Measurements from ENCODE around the gene ACP7.

Gene ACP7

DNA sequence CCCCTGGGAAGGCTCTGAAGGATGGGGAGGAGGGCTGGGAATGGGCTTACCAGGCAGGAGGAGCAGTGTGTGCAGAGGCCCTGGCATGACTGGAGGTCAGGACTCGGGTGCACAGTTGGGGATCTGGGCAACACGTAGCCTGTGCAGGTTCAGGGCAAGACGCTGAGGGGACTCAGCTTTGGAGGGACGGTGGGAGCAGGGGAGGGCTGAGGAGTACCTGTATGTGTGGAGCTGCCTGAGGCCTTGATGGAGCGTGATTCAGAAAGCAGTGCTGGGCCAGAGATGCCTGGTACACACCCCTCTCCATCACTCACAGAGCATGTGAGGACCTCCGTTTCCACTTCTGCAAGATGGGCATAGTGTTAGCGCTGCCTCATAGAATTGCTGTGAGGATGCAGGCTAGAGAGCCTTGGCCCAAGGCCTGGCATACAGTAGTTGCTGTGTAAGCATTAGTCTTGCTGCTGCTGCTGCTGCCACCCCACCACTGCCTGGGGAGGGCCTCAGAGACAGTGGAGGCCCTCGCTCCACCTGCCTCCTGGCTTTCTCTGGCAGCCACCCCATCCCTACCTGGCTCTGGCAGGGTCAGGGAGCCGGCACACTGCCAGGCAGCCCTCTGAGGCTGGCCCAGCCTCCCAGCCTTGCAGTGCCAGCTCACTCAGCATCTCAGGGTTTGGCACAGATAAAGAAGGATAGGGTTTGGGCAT is 43.8 kb downstream of the ACP7 start:
- TF ChIP-seq EZH2 (IDR thresholded peaks at IDR 0.05; ENCODE audit: borderline replicate concordance, low read length) = no peak
- TF ChIP-seq, protein P1, sequence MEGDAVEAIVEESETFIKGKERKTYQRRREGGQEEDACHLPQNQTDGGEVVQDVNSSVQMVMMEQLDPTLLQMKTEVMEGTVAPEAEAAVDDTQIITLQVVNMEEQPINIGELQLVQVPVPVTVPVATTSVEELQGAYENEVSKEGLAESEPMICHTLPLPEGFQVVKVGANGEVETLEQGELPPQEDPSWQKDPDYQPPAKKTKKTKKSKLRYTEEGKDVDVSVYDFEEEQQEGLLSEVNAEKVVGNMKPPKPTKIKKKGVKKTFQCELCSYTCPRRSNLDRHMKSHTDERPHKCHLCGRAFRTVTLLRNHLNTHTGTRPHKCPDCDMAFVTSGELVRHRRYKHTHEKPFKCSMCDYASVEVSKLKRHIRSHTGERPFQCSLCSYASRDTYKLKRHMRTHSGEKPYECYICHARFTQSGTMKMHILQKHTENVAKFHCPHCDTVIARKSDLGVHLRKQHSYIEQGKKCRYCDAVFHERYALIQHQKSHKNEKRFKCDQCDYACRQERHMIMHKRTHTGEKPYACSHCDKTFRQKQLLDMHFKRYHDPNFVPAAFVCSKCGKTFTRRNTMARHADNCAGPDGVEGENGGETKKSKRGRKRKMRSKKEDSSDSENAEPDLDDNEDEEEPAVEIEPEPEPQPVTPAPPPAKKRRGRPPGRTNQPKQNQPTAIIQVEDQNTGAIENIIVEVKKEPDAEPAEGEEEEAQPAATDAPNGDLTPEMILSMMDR (IDR thresholded peaks at IDR 0.05; ENCODE audit: low read length) = no peak
- H3K4me3 ChIP-seq (ENCODE audit: low read depth, low read length, poor library complexity, severe bottlenecking) = no peak overlapping the region
- peaks cover 3% of the 10 kb centered on the region; the same call in 1 of the 2 replicates for H4K20me1 ChIP-seq (ENCODE audit: insufficient read depth, low read length)
- H3K36me3 ChIP-seq (ENCODE audit: insufficient read depth, low read length) = no peaks in the 10 kb centered on the region
- no peak overlapping the region for H3K27ac ChIP-seq (ENCODE audit: low read depth, low read length, poor library complexity, severe bottlenecking)
- H2AFZ ChIP-seq (ENCODE audit: low read length) = no peak overlapping the region
- H3K9me3 ChIP-seq (ENCODE audit: low read length) = no peaks in the 10 kb centered on the region
- H3K79me2 ChIP-seq (ENCODE audit: insufficient read depth, low read length) = no peaks in the 10 kb centered on the region
- no peak overlapping the region for H3K4me2 ChIP-seq (ENCODE audit: low read length)
- H3K9ac ChIP-seq (ENCODE audit: low read length) = no peak overlapping the region
- peaks cover 16% of the 10 kb centered on the region for H3K4me1 ChIP-seq (ENCODE audit: insufficient read depth, low read length, severe bottlenecking)
- H3F3A ChIP-seq (ENCODE audit: insufficient read depth, low read length) = no peaks in the 10 kb centered on the region
- no peaks in the 10 kb centered on the region for H3K9me2 ChIP-seq (ENCODE audit: low read depth, low read length)
- no peaks in the 10 kb centered on the region for H3K27me3 ChIP-seq (ENCODE audit: insufficient read depth, low read length)

- Histone ChIP-seq H3K4me3 (ENCODE audit: low read depth, low read length, poor library complexity, severe bottlenecking) (no peak overlapping the region), H3K79me2 (ENCODE audit: insufficient read depth, low read length) (no peaks in the 10 kb centered on the region), H4K20me1 (ENCODE audit: insufficient read depth, low read length) (peaks cover 3% of the 10 kb centered on the region; the same call in 1 of the 2 replicates), H3K27me3 (ENCODE audit: insufficient read depth, low read length) (no peaks in the 10 kb centered on the region), H3K27ac (ENCODE audit: low read depth, low read length, poor library complexity, severe bottlenecking) (no peak overlapping the region), H3K9ac (ENCODE audit: low read length) (no peak overlapping the region), H3K9me3 (ENCODE audit: low read length) (no peaks in the 10 kb centered on the region), H3K9me2 (ENCODE audit: low read depth, low read length) (no peaks in the 10 kb centered on the region), H3K36me3 (ENCODE audit: insufficient read depth, low read length) (no peaks in the 10 kb centered on the region), H3K4me2 (ENCODE audit: low read length) (no peak overlapping the region), H2AFZ (ENCODE audit: low read length) (no peak overlapping the region), H3F3A (ENCODE audit: insufficient read depth, low read length) (no peaks in the 10 kb centered on the region), H3K4me1 (ENCODE audit: insufficient read depth, low read length, severe bottlenecking) (peaks cover 16% of the 10 kb centered on the region)
- TF ChIP-seq EZH2 (IDR thresholded peaks at IDR 0.05; ENCODE audit: borderline replicate concordance, low read length) = no peak
- TF ChIP-seq, protein P1 (IDR thresholded peaks at IDR 0.05; ENCODE audit: low read length) = no peak
Measured at GRCh38 chr19:39128516-39129079, 44.4 kb downstream of the ACP7 start.

DNA sequence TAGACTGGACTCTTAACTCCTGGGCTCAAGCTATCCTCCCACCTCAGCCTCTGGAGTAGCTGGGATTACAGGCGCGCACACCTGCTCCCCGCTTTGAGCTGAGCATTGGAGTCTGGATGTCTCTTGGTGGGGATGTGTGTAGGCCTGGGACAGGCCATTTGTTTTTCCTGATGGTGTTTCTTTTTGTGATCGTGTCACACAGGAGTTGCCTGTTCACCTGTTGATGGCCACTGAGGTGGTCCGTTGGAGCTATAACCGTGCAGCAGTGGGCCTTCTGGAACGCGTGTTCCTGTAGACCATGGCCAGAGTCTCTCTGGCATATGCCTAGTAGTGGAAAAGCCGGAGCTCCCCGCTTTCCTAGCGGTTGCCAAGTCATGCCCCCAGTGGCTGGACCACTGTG is 44.9 kb downstream of the ACP7 start:
- peaks cover 3% of the 10 kb centered on the region; the same call in 1 of the 2 replicates for H4K20me1 ChIP-seq (ENCODE audit: insufficient read depth, low read length)
- H3K79me2 ChIP-seq (ENCODE audit: insufficient read depth, low read length) = no peaks in the 10 kb centered on the region
- H3K4me3 ChIP-seq (ENCODE audit: low read depth, low read length, poor library complexity, severe bottlenecking) = no peak overlapping the region
- no peaks in the 10 kb centered on the region for H3K27me3 ChIP-seq (ENCODE audit: insufficient read depth, low read length)
- H3K4me1 ChIP-seq (ENCODE audit: insufficient read depth, low read length, severe bottlenecking) = peaks cover 16% of the 10 kb centered on the region
- H3K9me2 ChIP-seq (ENCODE audit: low read depth, low read length) = no peaks in the 10 kb centered on the region
- no peak overlapping the region for H3K9ac ChIP-seq (ENCODE audit: low read length)
- H3K9me3 ChIP-seq (ENCODE audit: low read length) = no peaks in the 10 kb centered on the region
- H3K36me3 ChIP-seq (ENCODE audit: insufficient read depth, low read length) = no peaks in the 10 kb centered on the region
- no peaks in the 10 kb centered on the region for H3F3A ChIP-seq (ENCODE audit: insufficient read depth, low read length)
- no peak overlapping the region for H3K27ac ChIP-seq (ENCODE audit: low read depth, low read length, poor library complexity, severe bottlenecking)
- no peak overlapping the region for H3K4me2 ChIP-seq (ENCODE audit: low read length)
- TF ChIP-seq, protein P1 (IDR thresholded peaks at IDR 0.05; ENCODE audit: low read length) = no peak
- TF ChIP-seq EZH2 (IDR thresholded peaks at IDR 0.05; ENCODE audit: borderline replicate concordance, low read length) = no peak
- H2AFZ ChIP-seq (ENCODE audit: low read length) = no peak overlapping the region

All from OCI-LY1 (cell line).